Activated naive CD4-positive, alpha-beta T cell treated with anti-CD3 and anti-CD28 coated beads, Interleukin-2, amount 10 ng/mL, durations not matched to agents 7 days and 5 days (primary cell): Measurements from ENCODE around the gene DNAJC7.
"Not testable (repeated sequence)": the region's sequence is repeated elsewhere in the genome, so short reads cannot be mapped to it uniquely, and the experiment has no call there.

Source experiments
- CTCF ChIA-PET: fragments of 350-600 bp; sonication (Branson Sonifier 250); formaldehyde crosslinking; loops from one replicate; lab custom pipeline; 2021; ENCODE audit warnings: antibody characterized with exemption; lab: Charles Lee
- DNase-seq: peaks from one replicate; pipeline ENCODE4 v3.0.0-alpha.2; 2020
- H3K27ac Mint-ChIP-seq: one replicate; pipeline ENCODE4 v1.8.0; 2021; ENCODE audit warnings: mild to moderate bottlenecking, moderate library complexity, mixed read lengths
- H3K27me3 Mint-ChIP-seq: one replicate; pipeline ENCODE4 v1.8.0; 2021; ENCODE audit warnings: mild to moderate bottlenecking, mixed read lengths
- H3K36me3 Mint-ChIP-seq: one replicate; pipeline ENCODE4 v1.8.0; 2021; ENCODE audit warnings: mixed read lengths
- H3K4me1 Mint-ChIP-seq: one replicate; pipeline ENCODE4 v1.8.0; 2021; ENCODE audit warnings: mixed read lengths
- H3K4me3 Mint-ChIP-seq: one replicate; pipeline ENCODE4 v1.8.0; 2021; ENCODE audit warnings: mild to moderate bottlenecking, moderate library complexity, mixed read lengths
- H3K9me3 Mint-ChIP-seq: one replicate; pipeline ENCODE4 v1.8.0; 2021; ENCODE audit warnings: mixed read lengths

The DNAJC7 gene

DNA sequence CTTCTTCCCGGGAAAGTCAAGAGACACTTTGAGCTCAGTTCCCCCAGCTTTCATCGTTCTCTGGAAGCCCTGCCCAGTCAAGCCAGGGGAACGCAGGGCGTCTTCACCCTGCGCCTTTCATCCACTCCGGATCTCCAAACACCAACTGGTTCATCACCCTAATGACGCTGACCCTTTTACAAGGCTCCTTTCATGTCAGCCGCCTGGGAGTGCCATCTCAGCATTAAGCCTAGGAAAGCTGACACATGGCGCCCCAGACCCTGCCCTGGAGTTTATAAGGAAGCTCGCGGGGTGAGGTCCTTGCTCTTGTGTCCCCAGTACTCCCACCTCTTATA is 594 bp upstream of the DNAJC7 start:
- CTCF ChIA-PET = interaction anchor here (0.6 to 14.4 kb wide), 8 partner anchors 13 to 385 kb away, joined by 3 to 222 read pairs (median 3); partner anchors contain the start of genes DHX58, KAT2A and ODAD4
- Mint-ChIP-seq H3K27ac (peak overlapping the region; percentile 98), H3K36me3 (peaks cover 19% of the 10 kb centered on the region), H3K27me3 (no peaks in the 10 kb centered on the region), H3K4me1 (peaks cover 63% of the 10 kb centered on the region), H3K4me3 (peak overlapping the region; percentile 99), H3K9me3 (no peaks in the 10 kb centered on the region)
- DNase-seq = no peak

DNA sequence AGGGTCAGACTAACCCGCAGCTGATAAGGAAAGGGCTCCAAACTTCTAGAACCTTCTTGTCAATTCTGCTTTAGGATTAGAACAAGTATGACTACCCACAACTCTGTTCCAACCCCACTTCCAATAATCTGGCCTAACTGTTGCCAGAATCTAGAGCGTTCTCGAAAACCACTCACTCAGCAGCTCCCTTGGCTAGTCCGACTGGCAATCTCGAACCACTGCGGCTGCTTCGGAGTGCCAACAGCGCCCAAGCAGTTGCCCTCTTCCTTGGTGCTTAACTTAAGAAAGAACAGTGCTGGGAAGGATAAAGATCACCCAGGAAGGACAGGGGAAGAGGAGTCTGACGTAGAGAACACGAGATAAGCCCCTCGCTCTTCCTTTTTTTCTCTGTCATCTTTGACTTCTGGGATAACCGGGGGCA is 818 bp downstream of the DNAJC7 start:
- Mint-ChIP-seq H3K36me3 (peaks cover 19% of the 10 kb centered on the region), H3K4me3 (peak overlapping the region; percentile 99), H3K27ac (peak overlapping the region; percentile 98), H3K4me1 (peaks cover 65% of the 10 kb centered on the region), H3K9me3 (no peaks in the 10 kb centered on the region), H3K27me3 (no peaks in the 10 kb centered on the region)
- DNase-seq = peak; percentile 39
- CTCF ChIA-PET = interaction anchor here (2.1 to 14.4 kb wide), 2 partner anchors 9 to 99 kb away, joined by 8 to 222 read pairs; partner anchors contain the start of genes DHX58 and KAT2A

DNA sequence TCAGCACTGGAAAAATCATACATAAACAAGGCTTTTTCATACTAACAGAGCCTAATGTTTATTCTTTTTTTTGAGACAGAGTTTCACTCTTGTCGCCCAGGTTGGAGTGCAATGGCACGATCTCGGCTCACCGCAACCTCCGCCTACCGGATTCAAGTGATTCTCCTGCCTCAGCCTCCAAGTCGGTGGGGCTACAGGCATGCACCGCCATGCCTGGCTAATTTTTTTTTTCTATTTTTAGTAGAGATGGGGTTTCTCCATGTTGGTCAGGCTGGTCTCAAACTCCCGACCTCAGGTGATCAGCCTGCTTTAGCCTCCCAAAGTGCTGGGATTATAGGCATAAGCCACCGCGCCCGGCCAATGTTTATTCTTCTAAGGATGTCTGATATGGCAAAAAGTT is 3.5 kb downstream of the DNAJC7 start:
- H3K9me3 Mint-ChIP-seq, CTCF ChIA-PET: not testable (repeated sequence)

DNA sequence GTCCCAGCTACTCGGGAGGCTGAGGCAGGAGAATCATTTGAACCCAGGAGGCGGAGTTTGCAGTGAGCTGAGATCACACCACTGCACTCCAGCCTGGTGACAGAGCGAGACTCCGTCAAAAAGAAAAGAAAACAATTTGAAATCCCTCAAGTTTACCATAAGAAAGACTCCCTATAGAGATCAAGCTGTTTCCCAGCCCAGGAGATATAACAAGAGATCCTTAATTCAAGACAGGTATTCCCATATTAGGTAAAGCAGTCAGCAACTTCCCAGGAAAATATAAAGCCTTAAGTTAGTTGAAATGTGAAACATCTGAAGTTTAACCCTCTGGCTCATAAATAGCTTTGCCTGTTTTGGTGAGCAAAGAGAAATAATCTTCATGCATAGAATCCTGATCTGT is 4.9 kb downstream of the DNAJC7 start:
- peaks cover 30% of the 10 kb centered on the region for H3K36me3 Mint-ChIP-seq
- CTCF ChIA-PET = interaction anchor here (0.6 to 2.2 kb wide), 4 partner anchors 11 to 282 kb away, joined by 3 to 5 read pairs (median 4); no protein-coding TSS in a partner anchor

More for the DNA sequence above, 3.5 kb downstream of the DNAJC7 start:
- not testable (repeated sequence) for H3K27ac Mint-ChIP-seq, DNase-seq, H3K4me3 Mint-ChIP-seq, H3K27me3 Mint-ChIP-seq
- peaks cover 61% of the 10 kb centered on the region for H3K4me1 Mint-ChIP-seq
- peaks cover 30% of the 10 kb centered on the region for H3K36me3 Mint-ChIP-seq

DNA sequence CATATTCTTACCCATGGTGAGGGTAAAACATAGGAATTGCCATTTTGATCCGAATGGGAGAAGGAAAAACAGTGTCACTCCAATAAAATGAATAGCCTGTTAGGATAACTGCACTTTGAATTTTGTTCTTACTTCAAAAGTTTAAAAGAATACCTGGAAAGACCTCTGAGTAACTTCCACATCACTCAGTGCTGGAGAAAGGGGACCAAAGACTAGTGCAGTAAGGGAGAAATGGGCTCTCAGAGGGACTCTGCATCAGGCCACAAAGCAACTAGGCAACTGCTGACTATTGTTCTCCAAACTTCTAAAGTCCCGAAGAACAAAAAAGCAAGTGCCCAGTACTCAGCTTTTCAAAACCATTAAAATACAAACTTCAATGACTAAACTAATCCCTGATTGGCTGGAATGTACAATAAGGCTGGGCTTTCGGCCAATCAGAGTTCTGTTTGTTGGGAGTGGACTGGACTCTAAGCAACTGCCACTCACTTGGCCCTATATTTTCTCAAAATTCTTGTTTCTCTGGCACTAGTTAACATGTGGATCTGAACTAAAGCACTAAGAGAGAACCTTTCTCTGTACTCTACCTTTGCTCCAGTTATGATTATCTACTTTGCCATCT is 6.2 kb downstream of the DNAJC7 start:
- peaks cover 47% of the 10 kb centered on the region for H3K4me1 Mint-ChIP-seq
- DNase-seq = no peak
- H3K27ac Mint-ChIP-seq = peak overlapping the region; percentile 11
- no peak overlapping the region for H3K4me3 Mint-ChIP-seq
- H3K27me3 Mint-ChIP-seq = no peaks in the 10 kb centered on the region
- CTCF ChIA-PET = interaction anchor here (1.7 to 2.5 kb wide), 2 partner anchors 9 to 12 kb away, joined by 5 read pairs; partner anchors contain the start of gene NKIRAS2
- no peaks in the 10 kb centered on the region for H3K9me3 Mint-ChIP-seq
- peaks cover 32% of the 10 kb centered on the region for H3K36me3 Mint-ChIP-seq

More for the DNA sequence above, 4.9 kb downstream of the DNAJC7 start:
- not testable (repeated sequence) for DNase-seq, H3K9me3 Mint-ChIP-seq, H3K27ac Mint-ChIP-seq, H3K4me3 Mint-ChIP-seq, H3K27me3 Mint-ChIP-seq
- H3K4me1 Mint-ChIP-seq = peaks cover 51% of the 10 kb centered on the region

DNA sequence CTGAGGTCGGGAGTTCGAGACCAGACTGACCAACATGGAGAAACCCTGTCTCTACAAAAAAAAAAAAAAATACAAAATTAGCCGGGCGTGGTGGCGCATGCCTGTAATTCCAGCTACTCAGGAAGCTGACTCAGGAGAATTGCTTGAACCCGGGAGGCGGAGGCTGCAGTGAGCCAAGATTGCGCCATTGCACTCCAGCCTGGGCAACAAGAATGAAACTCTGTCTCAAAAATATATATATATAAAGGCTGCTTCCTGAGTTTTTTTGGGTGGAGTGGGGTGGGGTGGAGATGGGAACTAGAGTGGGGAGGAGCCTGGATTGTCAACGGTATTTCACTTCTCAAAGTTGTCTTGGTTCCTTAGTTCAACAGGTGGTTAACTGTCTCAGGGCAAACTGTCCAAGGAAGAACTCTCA is 7.0 kb downstream of the DNAJC7 start:
- H3K4me1 Mint-ChIP-seq = peaks cover 41% of the 10 kb centered on the region
- H3K9me3 Mint-ChIP-seq, DNase-seq, H3K4me3 Mint-ChIP-seq, H3K27me3 Mint-ChIP-seq: not testable (repeated sequence)
- CTCF ChIA-PET = interaction anchor here (1.8 to 2.5 kb wide), 2 partner anchors 10 to 48 kb away, joined by 5 read pairs; partner anchors contain the start of gene NKIRAS2
- H3K36me3 Mint-ChIP-seq = peaks cover 31% of the 10 kb centered on the region
- peak overlapping the region; percentile 2 for H3K27ac Mint-ChIP-seq

DNA sequence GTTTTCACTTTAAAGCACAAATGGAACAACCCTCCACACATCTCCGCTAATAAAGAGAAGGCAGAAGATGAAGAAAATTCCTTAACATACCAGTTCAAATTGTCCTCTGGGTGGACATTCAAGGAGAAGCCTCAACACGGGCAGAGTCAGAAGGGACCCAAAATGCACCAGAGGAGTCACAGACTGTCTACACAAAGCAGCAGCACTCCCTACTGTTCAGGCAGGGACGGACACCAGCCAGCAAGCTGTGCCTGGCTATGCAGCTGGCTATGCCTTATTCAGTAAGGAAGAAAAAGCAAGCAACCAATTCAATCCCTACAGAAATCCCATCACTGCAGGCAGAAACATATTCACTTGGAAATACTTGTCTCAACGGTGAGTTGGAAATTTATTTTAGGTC is 8.1 kb downstream of the DNAJC7 start:
- no peak overlapping the region for H3K4me3 Mint-ChIP-seq
- no peak overlapping the region for H3K27ac Mint-ChIP-seq
- DNase-seq = no peak
- peaks cover 38% of the 10 kb centered on the region for H3K4me1 Mint-ChIP-seq
- CTCF ChIA-PET = interaction anchor here (1.1 to 2.5 kb wide), 3 partner anchors 11 to 49 kb away, joined by 4 to 5 read pairs (median 5); partner anchors contain the start of gene NKIRAS2
- H3K27me3 Mint-ChIP-seq = no peaks in the 10 kb centered on the region
- H3K36me3 Mint-ChIP-seq = peaks cover 30% of the 10 kb centered on the region
- no peaks in the 10 kb centered on the region for H3K9me3 Mint-ChIP-seq

DNA sequence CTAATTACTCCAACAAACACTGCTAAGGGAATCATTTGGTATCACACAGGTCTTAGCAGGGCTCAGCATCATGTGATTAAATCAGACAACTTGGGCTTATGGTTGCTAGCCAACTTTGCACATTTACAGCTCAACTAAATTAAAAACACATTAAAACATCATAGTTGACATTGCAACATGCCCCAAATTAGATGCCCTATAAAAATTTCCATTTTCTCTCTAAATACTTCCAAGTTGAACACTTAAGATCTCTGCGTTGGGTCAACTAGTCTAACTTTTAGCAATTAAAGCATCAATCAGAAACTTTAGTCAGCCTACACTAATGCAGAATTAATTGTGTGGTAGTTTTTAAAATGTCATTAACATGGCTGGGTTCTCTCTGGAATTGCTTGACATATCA is 12.1 kb downstream of the DNAJC7 start:
- no peak overlapping the region for H3K4me3 Mint-ChIP-seq
- H3K36me3 Mint-ChIP-seq = peaks cover 30% of the 10 kb centered on the region
- H3K27ac Mint-ChIP-seq = no peak overlapping the region
- no peak for DNase-seq
- CTCF ChIA-PET = no interaction called here
- no peaks in the 10 kb centered on the region for H3K27me3 Mint-ChIP-seq
- no peaks in the 10 kb centered on the region for H3K9me3 Mint-ChIP-seq
- H3K4me1 Mint-ChIP-seq = peaks cover 11% of the 10 kb centered on the region

DNA sequence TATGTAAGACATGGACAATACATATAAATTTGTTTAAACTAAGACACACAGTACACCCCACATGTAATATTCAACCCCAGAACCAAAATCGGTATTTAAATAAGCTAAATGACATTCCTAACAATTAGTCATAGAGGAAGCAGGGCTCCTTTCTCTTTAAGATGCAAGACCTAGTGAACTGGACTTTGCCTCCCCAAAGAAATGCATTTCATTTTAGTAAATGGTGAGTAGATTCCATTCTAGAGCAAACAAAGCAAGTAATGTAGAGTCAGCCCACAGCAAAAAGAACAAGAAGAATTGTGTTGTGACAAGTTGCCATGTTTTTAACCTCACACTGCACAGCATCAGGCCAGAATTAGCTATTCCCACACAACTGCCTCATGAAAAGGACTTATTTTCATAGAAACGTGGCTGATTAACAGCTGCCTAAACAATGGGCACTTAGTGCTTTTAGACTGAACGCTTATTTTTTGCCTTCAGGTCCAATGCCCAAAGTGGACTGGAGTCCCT is 14.4 kb downstream of the DNAJC7 start:
- CTCF ChIA-PET = interaction anchor here (1.3 kb wide), 2 partner anchors 18 to 65 kb away, joined by 3 read pairs; no protein-coding TSS in a partner anchor
- H3K27me3 Mint-ChIP-seq = no peaks in the 10 kb centered on the region
- H3K27ac Mint-ChIP-seq = no peak overlapping the region
- DNase-seq = no peak
- no peaks in the 10 kb centered on the region for H3K9me3 Mint-ChIP-seq
- H3K4me3 Mint-ChIP-seq = no peak overlapping the region
- H3K36me3 Mint-ChIP-seq = peaks cover 31% of the 10 kb centered on the region
- H3K4me1 Mint-ChIP-seq = peaks cover 4% of the 10 kb centered on the region

DNA sequence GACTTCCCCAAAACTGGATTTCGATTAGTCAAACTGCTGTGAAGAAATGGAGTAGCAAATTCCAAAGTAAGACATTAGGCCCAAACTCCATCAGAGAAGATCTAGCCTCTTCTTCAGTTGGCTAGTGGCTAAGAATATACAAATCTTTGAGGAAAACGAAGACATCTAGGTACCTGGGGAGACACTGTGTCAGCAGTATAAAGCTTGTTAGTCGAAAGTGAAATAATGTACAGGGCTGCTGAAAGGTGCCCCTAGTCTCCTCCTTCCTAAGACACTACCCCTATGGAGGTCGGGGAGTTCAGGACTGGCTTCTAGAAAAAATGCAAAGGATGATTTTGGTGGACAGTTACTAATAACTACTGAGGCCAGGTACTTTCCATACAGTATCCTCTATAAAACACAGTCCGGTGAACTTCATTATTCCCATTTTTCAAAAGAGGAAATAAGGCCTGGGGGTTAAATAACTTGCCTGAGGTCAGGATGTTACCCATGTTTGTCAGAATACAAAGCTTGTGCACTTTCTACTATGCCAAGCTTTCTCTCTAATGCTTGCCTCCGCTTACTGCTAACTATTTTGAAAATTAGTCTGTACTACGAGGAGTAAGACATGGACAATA is 15.0 kb downstream of the DNAJC7 start:
- Mint-ChIP-seq H3K4me3 (no peak overlapping the region), H3K4me1 (peaks cover 4% of the 10 kb centered on the region), H3K36me3 (peaks cover 31% of the 10 kb centered on the region), H3K27me3 (no peaks in the 10 kb centered on the region), H3K27ac (no peak overlapping the region), H3K9me3 (no peaks in the 10 kb centered on the region)
- CTCF ChIA-PET = interaction anchor here (1.3 kb wide), 1 partner anchor 66 kb away, joined by 3 read pairs; no protein-coding TSS in a partner anchor
- DNase-seq = no peak

DNA sequence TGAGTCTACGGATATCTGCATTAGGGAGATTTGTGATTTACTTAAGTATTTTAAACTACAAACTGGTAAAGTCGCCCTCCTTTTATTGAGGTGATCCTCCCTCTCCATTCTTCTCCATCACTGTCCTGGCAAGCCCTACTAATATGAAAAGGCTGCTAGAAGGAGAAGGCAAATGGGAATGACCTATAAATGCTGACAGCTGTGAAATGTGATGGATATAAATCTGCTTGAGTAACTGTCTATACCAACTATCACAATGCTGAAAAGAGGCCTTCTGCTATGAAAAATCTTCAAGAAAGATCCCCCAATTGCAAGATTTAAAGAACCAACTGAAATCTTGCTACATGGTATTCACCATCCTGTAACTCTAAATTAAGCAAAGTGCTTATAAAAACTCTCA is 15.5 kb downstream of the DNAJC7 start:
- Mint-ChIP-seq H3K9me3 (no peaks in the 10 kb centered on the region), H3K4me3 (no peak overlapping the region), H3K4me1 (peaks cover 4% of the 10 kb centered on the region), H3K36me3 (peaks cover 32% of the 10 kb centered on the region), H3K27ac (no peak overlapping the region), H3K27me3 (no peaks in the 10 kb centered on the region)
- DNase-seq = no peak
- CTCF ChIA-PET = interaction anchor here (1.3 kb wide), 1 partner anchor 66 kb away, joined by 3 read pairs; no protein-coding TSS in a partner anchor

DNA sequence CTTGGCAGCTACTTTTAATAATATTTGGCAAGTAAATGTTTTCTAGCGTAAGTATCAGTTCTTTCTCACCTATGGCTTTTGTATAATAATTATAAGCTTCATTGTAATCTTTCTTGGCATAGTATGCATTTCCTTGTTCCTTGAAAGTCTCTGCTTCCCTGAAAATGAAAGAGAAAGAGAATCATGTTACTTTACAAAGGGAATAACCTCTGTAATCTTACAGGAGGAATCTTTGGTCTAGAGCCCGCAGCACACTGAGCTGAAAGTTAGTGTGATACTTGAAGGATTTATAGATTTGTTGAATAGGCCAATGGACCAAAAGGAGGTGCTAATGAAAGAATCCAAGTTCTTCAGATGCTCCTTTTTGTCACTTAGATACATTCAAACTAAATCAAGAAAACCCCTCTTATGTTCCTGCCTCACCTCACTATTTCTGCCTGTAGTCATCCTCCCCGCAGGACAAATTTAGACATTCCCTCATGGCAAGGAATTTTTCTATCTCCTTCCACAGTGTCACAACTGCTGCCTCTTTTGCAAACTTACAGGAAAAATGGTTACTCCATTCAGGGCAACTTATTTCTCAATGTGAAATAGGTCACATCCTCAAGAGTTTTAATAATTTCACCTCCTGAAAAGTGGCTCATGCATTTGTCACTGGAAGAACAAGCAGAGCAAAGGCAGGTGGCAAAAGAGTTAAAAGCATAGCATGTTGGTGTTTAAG is 16.7 kb downstream of the DNAJC7 start:
- DNase-seq = no peak
- H3K36me3 Mint-ChIP-seq = peaks cover 42% of the 10 kb centered on the region
- peaks cover 4% of the 10 kb centered on the region for H3K4me1 Mint-ChIP-seq
- CTCF ChIA-PET = interaction anchor here (0.9 kb wide), 1 partner anchor 23 kb away, joined by 3 read pairs; no protein-coding TSS in a partner anchor
- H3K9me3 Mint-ChIP-seq = no peaks in the 10 kb centered on the region
- H3K27me3 Mint-ChIP-seq = no peaks in the 10 kb centered on the region
- no peak overlapping the region for H3K4me3 Mint-ChIP-seq
- H3K27ac Mint-ChIP-seq = no peak overlapping the region

DNA sequence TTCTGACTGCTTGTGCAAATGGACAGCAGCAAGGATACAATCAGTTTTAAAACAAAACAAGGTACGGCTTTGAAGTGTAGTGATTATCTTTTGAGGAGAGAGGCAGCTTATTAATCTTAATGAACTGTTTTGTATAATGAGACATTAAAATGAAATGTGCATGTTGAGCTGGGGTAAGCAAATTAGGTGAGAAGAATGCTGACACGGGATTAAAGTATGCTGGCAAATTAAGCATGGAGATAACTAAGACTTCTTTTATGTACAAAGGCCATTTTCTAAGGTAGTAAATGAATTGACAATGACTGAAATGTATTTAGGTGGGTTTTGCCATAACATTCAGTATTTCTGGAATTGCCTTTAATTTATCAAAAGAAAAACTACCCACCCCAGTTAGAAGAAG is 18.7 kb downstream of the DNAJC7 start:
- Mint-ChIP-seq H3K4me1 (peaks cover 1% of the 10 kb centered on the region), H3K27me3 (no peaks in the 10 kb centered on the region), H3K9me3 (no peaks in the 10 kb centered on the region), H3K4me3 (no peak overlapping the region), H3K36me3 (peaks cover 46% of the 10 kb centered on the region), H3K27ac (no peak overlapping the region)
- DNase-seq = no peak
- CTCF ChIA-PET = interaction anchor here (1.3 kb wide), 1 partner anchor 22 kb away, joined by 3 read pairs; the partner anchor contains the start of gene NKIRAS2

DNA sequence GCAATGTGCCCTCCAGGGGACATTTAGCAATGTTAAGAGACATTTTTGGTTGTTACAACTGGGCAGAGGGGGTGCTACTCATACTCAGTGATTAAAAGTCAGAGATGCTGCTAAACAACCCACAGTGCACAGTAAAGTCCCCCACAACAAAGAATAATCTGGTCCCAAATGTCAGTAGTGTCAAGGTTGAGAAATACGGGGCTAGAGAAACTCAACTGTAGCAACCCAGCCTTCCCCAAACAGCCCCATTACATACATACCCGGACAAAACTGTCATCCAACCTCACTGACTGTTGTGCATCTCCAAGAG is 20.4 kb downstream of the DNAJC7 start:
- no peak for DNase-seq
- no peak overlapping the region for H3K4me3 Mint-ChIP-seq
- no peaks in the 10 kb centered on the region for H3K27me3 Mint-ChIP-seq
- CTCF ChIA-PET = no interaction called here
- H3K4me1 Mint-ChIP-seq = no peaks in the 10 kb centered on the region
- H3K9me3 Mint-ChIP-seq = no peaks in the 10 kb centered on the region
- H3K27ac Mint-ChIP-seq = no peak overlapping the region
- H3K36me3 Mint-ChIP-seq = peaks cover 49% of the 10 kb centered on the region
